Smooth muscle cell of the pulmonary artery (primary cell): ENCODE measurements around the gene OTOP3. TPM values are rescaled to one million over a fixed set of nuclear protein-coding genes. Genes with fewer than 3 reads are reported as not detected.

Experiments used
- total RNA-seq: library from RNA; depleted of rRNA; stranded (reverse); fragments of >200 nt; gene quantifications from 2 replicates; pipeline ENCODE4 v1.2.3, GENCODE V29; 2014

OTOP3 gene, protein sequence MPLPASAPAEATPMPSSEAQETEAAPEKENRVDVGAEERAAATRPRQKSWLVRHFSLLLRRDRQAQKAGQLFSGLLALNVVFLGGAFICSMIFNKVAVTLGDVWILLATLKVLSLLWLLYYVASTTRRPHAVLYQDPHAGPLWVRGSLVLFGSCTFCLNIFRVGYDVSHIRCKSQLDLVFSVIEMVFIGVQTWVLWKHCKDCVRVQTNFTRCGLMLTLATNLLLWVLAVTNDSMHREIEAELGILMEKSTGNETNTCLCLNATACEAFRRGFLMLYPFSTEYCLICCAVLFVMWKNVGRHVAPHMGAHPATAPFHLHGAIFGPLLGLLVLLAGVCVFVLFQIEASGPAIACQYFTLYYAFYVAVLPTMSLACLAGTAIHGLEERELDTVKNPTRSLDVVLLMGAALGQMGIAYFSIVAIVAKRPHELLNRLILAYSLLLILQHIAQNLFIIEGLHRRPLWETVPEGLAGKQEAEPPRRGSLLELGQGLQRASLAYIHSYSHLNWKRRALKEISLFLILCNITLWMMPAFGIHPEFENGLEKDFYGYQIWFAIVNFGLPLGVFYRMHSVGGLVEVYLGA
- total RNA-seq = not detected in 2 replicates

DNA sequence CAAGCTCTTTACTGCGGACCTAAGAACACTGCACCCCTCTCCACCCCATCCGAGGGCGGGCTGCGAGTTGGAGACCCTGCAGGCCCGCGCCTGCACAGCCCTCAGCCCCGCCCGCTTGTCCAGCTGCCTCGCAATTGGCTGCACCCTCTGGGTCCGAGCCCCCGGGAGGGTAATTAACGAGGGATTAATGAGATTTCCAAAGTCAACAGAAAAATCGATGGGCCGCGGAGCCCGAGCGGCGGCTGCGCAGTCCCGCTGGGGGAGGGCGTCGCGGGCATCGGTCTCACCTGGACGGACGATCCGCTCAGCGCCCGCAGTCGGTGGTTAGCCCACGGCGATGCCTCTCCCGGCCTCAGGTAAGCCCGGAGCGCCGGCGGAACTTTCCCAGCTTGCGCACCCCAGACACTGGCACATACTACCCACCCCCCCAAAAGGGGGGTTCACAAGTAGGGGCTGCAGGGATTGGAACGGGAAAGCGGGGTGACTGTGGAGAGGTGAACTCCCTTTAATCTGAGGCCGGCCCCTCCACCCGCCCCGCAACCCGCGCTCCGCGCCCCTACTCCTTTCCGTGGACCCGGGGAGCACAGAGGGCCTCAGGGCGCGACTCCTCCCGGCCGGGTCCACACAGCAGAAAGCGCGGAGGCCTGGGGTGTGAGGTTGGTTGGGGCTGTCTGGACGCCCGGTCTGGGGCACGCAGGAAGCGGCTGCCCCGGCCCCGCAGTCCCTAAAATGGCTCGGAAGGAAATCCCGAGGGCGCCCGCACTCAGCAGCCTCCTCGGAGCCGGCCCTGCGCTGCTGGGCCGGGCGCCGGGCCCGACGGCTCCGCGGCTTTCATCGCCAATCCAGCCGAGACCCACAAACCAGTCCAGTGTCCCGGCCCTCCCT, at the start of gene OTOP3:
TSS of gene OTOP3 (plus strand) at position 314 of the 885 bp plus-strand sequence. CDS start at position 338, 24 bp downstream.

DNA sequence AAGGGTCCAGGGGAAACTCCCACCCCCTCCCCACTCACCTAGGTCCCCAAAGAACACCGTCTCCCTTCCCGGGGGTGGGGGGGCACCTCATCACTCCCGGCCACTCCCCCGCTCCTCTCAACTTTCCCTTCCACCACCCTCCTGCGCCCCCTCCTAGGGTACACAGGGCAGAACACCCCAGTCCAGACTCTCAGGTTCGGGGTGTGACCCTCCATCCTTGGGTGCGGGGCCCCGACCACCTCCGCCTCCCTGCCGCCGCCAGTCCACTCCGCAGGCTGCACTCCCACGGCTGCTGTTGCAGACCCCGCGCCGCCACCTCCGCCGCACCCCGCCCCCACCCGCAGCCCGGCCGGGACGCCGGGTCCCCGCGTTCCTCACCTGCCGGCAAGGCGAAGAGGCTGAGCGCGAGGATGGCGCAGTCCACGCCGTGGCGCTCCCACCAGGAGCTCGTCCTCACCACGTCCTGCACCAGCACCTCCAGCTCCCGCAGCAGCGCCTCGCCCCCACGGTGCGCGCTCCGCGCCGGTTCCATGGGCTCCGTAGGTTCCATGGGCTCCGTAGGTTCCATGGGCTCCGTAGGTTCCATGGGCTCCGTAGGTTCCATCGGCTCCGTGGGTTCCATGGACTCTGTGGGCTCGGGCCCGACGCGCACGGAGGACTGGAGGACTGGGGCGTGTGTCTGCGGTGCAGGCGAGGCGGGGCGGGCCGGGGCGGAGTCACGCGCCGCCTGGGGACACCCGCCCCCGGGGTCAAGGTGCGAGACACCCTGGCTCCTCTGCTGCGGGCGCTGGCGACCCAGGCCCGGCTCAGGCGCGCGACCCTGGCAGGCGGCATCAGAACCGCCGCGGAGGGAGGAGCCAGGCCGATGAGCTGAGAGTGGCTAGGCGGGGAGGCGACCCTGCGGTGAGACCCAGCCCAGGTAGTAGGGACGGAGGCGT, 42.5 kb upstream of the OTOP3 start, which contains the start of gene FADS6:
TSS of gene FADS6 (minus strand) at position 660 of the 938 bp plus-strand sequence. CDS start at position 622, 38 bp downstream.

DNA sequence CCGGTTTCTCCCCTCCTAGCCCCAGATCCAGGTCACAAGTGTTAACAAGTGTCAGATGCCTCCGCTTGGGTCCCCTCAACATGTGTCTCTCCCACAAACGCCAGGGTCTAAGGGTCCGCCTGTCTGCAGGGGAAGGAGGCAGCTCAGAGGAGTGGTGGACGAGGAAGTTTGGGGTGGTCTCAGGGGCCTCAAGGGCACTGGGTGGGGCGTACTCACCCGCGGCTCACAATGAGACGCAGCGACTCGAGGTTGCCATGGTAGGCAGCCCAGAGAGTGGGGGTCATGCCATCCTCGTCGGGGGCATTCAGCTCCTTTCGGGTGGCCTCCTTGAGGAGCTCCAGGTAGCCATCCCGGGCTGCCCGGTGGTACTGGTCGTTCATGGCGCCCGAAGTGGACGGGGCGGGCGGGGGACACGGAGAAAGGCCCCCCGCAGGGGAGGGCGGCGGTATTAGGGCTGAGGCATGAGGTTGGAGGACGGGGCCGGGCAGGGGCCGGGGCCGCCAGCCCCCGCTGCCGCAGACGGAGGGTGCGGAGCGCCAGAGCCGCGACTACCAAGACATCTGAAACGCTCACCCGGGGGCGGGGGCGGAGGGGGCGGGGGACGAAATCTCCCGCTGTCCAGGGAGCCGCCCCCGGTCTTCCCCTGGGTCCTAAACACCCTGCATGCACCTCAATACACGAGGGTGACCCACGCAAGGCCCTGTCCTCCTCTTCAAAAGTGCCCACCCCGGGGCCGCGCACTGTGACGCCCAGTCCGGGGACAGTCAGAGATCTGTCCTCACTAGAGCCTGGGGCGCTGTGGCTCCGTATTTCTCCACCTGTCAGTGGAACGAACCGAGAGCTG, 12.8 kb upstream of the OTOP3 start, which contains the start of gene USH1G:
TSS of gene USH1G (minus strand) at position 562 of the 844 bp plus-strand sequence. CDS start at position 380, 182 bp downstream.

DNA sequence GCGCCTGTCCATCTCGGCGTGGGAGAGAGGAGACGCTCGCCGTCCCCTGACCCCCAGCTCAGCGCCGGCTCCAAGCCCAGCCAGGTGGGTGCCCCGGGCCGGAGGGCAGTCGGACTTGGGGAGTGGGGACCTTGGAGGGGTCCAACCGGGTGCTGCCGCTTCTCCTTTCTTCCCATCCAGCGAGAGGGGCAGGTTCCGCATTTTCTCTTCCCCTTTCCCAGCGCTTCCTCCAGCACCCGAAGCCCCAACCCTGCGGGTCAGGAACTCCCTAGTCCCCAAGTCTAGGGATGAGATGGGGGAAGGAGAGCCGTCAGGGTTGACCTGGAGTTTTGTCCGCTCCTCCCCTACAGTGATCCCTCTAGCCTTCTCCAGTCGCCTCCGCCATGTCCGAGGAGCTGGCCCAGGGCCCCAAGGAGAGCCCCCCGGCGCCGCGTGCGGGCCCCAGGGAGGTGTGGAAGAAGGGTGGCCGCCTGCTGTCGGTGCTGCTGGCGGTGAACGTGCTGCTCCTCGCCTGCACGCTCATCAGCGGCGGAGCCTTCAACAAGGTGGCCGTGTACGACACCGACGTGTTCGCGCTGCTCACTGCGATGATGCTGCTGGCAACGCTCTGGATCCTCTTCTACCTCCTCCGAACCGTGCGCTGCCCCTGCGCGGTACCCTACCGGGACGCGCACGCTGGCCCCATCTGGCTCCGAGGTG, 11.3 kb upstream of the OTOP3 start, which contains the start of gene OTOP2:
TSS of gene OTOP2 (plus strand) at position 24 of the 699 bp plus-strand sequence. CDS start at position 384, 360 bp downstream.

DNA sequence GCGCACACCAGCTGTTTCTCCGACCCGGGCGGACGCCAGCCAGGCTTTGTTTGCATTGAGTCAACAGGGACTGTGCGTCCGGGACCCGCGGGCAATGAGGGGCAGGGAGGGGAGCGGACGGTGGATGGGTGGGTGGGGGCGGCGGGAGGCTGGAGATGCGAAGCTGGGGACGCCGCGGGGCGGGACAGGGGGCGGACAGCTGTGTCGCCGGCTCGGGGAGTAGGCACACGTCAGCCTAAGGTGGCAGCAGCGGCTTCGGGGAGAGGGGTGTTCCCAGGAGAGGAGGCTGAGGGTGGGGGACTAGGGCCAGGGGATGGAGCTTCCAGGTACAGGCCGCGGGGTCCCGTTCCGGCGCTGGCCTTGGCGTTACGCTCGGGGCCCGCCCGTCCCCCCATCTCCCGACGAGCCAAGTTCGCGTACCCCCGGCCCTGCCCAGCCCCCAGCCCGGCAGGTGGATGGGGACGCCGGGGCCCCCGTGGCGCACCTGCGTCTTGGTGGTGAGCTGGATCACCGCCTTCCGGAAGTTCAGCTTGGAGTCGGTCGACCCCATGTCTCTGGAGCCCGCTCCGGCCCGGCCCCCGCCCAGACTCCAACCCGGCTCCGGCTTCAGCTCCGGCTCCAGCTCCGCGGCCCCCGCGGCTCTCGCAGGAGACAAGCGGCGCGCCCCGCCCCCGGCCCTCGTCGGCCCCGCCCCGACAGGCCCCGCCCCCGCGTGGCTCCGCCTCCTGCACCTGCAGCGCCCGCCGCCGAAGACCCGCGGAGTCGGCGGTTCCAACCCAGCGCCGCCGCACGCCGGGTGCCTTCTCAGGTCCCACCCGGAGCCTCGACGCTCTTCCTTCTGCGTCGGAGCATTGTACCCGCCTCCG, 36.6 kb downstream of the OTOP3 start, which contains the start of gene HID1:
TSS of gene HID1 (minus strand) at position 653 of the 866 bp plus-strand sequence. CDS start at position 550, 103 bp downstream.

DNA sequence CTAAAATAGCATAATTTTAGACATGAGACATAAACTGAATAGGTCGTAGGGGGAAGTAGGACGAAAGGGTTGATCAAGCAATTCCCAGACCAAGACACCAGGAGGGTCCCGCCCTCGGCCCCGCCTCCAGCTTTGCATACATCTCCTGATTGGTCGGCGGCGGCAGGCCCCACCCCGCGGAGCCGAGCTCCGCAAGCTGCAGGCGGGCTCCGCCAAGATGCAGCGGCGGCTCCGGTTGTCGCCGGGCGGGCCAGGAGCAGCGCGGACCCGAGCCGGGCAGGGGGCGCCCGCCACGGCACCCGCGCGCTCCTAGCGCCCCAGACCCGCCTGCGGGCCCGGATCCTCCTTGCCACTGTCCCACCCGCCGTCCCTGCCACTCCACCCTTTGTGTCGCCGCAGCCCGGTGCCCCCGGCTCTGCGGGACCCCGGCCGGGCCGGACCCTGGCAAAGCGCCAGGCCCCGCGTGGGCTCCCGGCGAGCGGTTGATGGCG, 51.8 kb downstream of the OTOP3 start, which contains the start of gene CDR2L:
TSS of gene CDR2L (plus strand) at position 215 of the 491 bp plus-strand sequence. CDS start 412 bp downstream, outside the sequence.

Other genes with a start within 250 kb of the OTOP3 start
- gene CD300LF, start 223.0 kb upstream of the OTOP3 start, total RNA-seq = not detected in 2 replicates
- 0.33 and 0.36 TPM in 2 replicates for gene RAB37, start 198.6 kb upstream of the OTOP3 start, total RNA-seq
- gene NHERF1, start 187.3 kb upstream of the OTOP3 start, total RNA-seq = 13.0 and 14.5 TPM in 2 replicates
- 32.6 and 46.7 TPM in 2 replicates for gene NAT9, start 159.6 kb upstream of the OTOP3 start, total RNA-seq
- gene GRIN2C, start 76.0 kb upstream of the OTOP3 start, total RNA-seq = 0.13 and 0.50 TPM in 2 replicates
- 25.0 and 43.9 TPM in 2 replicates for gene FDXR, start 62.9 kb upstream of the OTOP3 start, total RNA-seq
- gene FADS6, start 42.3 kb upstream of the OTOP3 start, total RNA-seq = not detected in 2 replicates
- gene USH1G, start 12.6 kb upstream of the OTOP3 start, total RNA-seq = 0.03 TPM in 1 of 2 replicates, not detected in the other
- gene OTOP2, start 11.6 kb upstream of the OTOP3 start, total RNA-seq = not detected in 2 replicates
- 2.2 and 2.3 TPM in 2 replicates for gene HID1, start 36.9 kb downstream of the OTOP3 start, total RNA-seq
- 22.5 and 25.6 TPM in 2 replicates for gene CDR2L, start 51.7 kb downstream of the OTOP3 start, total RNA-seq
- gene MRPL58, start 76.8 kb downstream of the OTOP3 start, total RNA-seq = 13.4 and 15.6 TPM in 2 replicates
- gene ATP5PD, start 111.1 kb downstream of the OTOP3 start, total RNA-seq = 129 and 130 TPM in 2 replicates
- 19.7 and 23.1 TPM in 2 replicates for gene KCTD2, start 111.3 kb downstream of the OTOP3 start, total RNA-seq
- gene SLC16A5, start 152.1 kb downstream of the OTOP3 start, total RNA-seq = 3.3 and 6.9 TPM in 2 replicates
- gene ARMC7, start 174.1 kb downstream of the OTOP3 start, total RNA-seq = 3.1 and 3.3 TPM in 2 replicates
- 23.1 TPM in 2 replicates for gene NT5C, start 195.8 kb downstream of the OTOP3 start, total RNA-seq
- gene JPT1, start 218.6 kb downstream of the OTOP3 start, total RNA-seq = 57.6 and 68.6 TPM in 2 replicates
- 91.4 and 105 TPM in 2 replicates for gene SUMO2, start 247.1 kb downstream of the OTOP3 start, total RNA-seq